ENCODE measurements around the gene PCDHGB2. TPM values are rescaled to one million over a fixed set of nuclear protein-coding genes. Genes with fewer than 3 reads are reported as not detected.

Gene PCDHGB2
- total and polyA plus RNA-seq, 2 of the 4 experiments (the other 2 are of a cell fraction), result 2.6 to 3.0 TPM

DNA sequence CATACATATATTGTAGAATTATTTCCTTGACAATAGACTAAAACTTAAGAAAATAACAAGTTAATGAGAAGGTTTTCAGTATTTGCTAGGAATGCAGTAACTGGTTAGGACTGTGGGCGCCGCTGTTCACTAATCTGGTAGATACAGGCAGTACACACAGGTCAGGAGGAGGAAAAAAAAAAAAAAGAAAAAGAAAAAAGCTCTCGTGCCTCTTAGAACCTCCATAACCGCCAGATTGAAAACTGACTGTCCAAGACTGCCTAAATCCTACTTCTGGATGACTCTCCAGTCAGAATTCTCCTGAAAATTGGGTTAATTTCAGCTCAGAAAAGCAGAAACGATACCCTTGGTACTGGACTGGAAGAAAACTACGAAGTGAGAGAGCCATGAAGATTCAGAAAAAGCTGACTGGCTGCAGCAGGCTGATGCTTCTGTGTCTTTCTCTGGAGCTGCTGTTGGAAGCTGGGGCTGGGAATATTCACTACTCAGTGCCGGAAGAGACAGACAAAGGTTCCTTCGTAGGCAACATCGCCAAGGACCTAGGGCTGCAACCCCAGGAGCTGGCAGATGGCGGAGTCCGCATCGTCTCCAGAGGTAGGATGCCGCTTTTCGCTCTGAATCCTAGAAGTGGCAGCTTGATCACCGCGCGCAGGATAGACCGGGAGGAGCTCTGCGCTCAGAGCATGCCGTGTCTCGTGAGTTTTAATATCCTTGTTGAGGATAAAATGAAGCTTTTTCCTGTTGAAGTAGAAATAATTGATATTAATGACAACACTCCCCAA, 29.3 kb upstream of the PCDHGB2 start, which contains the start of gene PCDHGA1:
PCDHGA1 (plus strand) TSS at position 216 of the 782 bp plus-strand sequence.
- ATAC-seq (ENCODE audit: low read depth), result peak; percentile 49
- no peak within 1 kb of the TSS for H3K4ac ChIP-seq (ENCODE audit: low read depth, low read length)
- H3K4me3 ChIP-seq (ENCODE audit: insufficient read depth, low read depth, low read length), result peak within 1 kb of the TSS; percentile 55
- H2BK20ac ChIP-seq (ENCODE audit: low read depth, low read length), result no peak within 1 kb of the TSS
- H2BK15ac ChIP-seq (ENCODE audit: low read depth, low read length), result no peak within 1 kb of the TSS
- H4K20me1 ChIP-seq (ENCODE audit: insufficient read depth, low read length), result no peaks in the 10 kb centered on the region
- H4K5ac ChIP-seq (ENCODE audit: low read depth, low read length), result peak within 1 kb of the TSS; percentile 67; the same call in 1 of the 2 replicates
- H3K4me1 ChIP-seq (ENCODE audit: control insufficient read depth, insufficient read depth, low read length), result no peaks in the 10 kb centered on the region
- H2BK120ac ChIP-seq (ENCODE audit: low read depth, low read length), result no peak within 1 kb of the TSS
- H3K56ac ChIP-seq (ENCODE audit: extremely low read depth, insufficient read depth, low read length), result no peak within 1 kb of the TSS
- H3K79me1 ChIP-seq (ENCODE audit: low read depth in 1 of 2, low read length in 2 of 2), result no peaks in the 10 kb centered on the region; a peak in 1 of 4 replicates
- no peaks in the 10 kb centered on the region for H3K9me1 ChIP-seq (ENCODE audit: insufficient read depth, low read length)
- no peak within 1 kb of the TSS for H3K27ac ChIP-seq (ENCODE audit: insufficient read depth, low read length)
- no peak within 1 kb of the TSS for H2AK9ac ChIP-seq (replicated peaks; ENCODE audit: low read depth, low read length, poor library complexity)
- peak within 1 kb of the TSS; percentile 88 for H3K4me2 ChIP-seq (ENCODE audit: low read depth, low read length)
- H3K9ac ChIP-seq (ENCODE audit: low read depth, low read length), result peak within 1 kb of the TSS; percentile 45; the same call in 1 of the 2 replicates
- peak within 1 kb of the TSS; percentile 10; the same call in 1 of the 2 replicates for H3K23ac ChIP-seq (ENCODE audit: low read depth, low read length)
- in situ Hi-C loops (cut with MboI; ENCODE audit: low sequenced_read_pairs), result no loop called here
- peak; percentile 75 for DNase-seq
- ChIA-PET POLR2A (ENCODE audit: unreplicated experiment) (no interaction called here), CTCF (interaction anchor here (0.6 to 1.2 kb wide), 7 partner anchors 8 to 233 kb away, joined by 3 to 6 read pairs (median 3); partner anchors contain the start of genes PCDHGA10 and PCDHGA2)
- H3K27me3 ChIP-seq (ENCODE audit: control insufficient read depth, insufficient read depth, low read length), result no peaks in the 10 kb centered on the region
- intact Hi-C loops (cut with micrococcal nuclease), result no loop called here
- H3K14ac ChIP-seq (replicated peaks; ENCODE audit: low read depth, low read length), result peak within 1 kb of the TSS; percentile 43; the same call in 1 of the 2 replicates
- peaks cover 31% of the 10 kb centered on the region for H3K9me3 ChIP-seq (ENCODE audit: control insufficient read depth, insufficient read depth, low read length)
- no peak within 1 kb of the TSS for H2AK5ac ChIP-seq (ENCODE audit: low read depth, low read length)
- peak; percentile 21; the same call in 1 of the 2 replicates for TF ChIP-seq BHLHE40 (IDR thresholded peaks at IDR 0.05; ENCODE audit: low read depth, low read length)
- peak; percentile 45 for TF ChIP-seq RAD21 (IDR thresholded peaks at IDR 0.05; ENCODE audit: low read length)
- TF ChIP-seq MAZ (IDR thresholded peaks at IDR 0.05; ENCODE audit: borderline replicate concordance, low read depth, low read length), result no peak
- TF ChIP-seq, protein P1, sequence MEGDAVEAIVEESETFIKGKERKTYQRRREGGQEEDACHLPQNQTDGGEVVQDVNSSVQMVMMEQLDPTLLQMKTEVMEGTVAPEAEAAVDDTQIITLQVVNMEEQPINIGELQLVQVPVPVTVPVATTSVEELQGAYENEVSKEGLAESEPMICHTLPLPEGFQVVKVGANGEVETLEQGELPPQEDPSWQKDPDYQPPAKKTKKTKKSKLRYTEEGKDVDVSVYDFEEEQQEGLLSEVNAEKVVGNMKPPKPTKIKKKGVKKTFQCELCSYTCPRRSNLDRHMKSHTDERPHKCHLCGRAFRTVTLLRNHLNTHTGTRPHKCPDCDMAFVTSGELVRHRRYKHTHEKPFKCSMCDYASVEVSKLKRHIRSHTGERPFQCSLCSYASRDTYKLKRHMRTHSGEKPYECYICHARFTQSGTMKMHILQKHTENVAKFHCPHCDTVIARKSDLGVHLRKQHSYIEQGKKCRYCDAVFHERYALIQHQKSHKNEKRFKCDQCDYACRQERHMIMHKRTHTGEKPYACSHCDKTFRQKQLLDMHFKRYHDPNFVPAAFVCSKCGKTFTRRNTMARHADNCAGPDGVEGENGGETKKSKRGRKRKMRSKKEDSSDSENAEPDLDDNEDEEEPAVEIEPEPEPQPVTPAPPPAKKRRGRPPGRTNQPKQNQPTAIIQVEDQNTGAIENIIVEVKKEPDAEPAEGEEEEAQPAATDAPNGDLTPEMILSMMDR (conservative IDR thresholded peaks at IDR 0.05; ENCODE audit: low read depth, low read length), result peak; percentile 68
- TF ChIP-seq ELK1 (IDR thresholded peaks at IDR 0.05; ENCODE audit: borderline replicate concordance, low read depth, low read length), result no peak
- no peak for TF ChIP-seq NFE2L2 (IDR thresholded peaks at IDR 0.05; ENCODE audit: low read depth, low read length)
- no peak for TF ChIP-seq SMC3 (IDR thresholded peaks at IDR 0.05; ENCODE audit: low read depth, low read length)
- no peak for TF ChIP-seq POLR2A (IDR thresholded peaks at IDR 0.05; ENCODE audit: low read depth, low read length)
- H4K8ac ChIP-seq (ENCODE audit: low read depth in 2 of 2, low read length in 2 of 2), result 0 out of 4 replicates have a peak within 1 kb of the TSS, but pooled peaks of 1 of the 2 experiments have one; percentile 31
- H3K18ac ChIP-seq (ENCODE audit: low read depth, low read length), result 0 out of 2 replicates have a peak within 1 kb of the TSS, but pooled peaks have one; percentile 57
- H2BK5ac ChIP-seq (ENCODE audit: low read depth, low read length, poor library complexity, severe bottlenecking), result peak within 1 kb of the TSS; percentile 60
- 7% methylated on average over 5 of the region's 21 CpGs; no CpG with 5 or more reads in 1 of the 2 experiments for WGBS, 2 experiments (ENCODE audit: extremely low coverage in 2 of 2, insufficient read length in 1 of 2)
- peak within 1 kb of the TSS; percentile 85 for H2AFZ ChIP-seq (replicated peaks; ENCODE audit: low read length, poor library complexity)
- peaks cover 2% of the 10 kb centered on the region for H3K36me3 ChIP-seq (ENCODE audit: control insufficient read depth, insufficient read depth, low read length)
- no TSS peak for BruUV-seq (replicated peaks)
- dilution Hi-C loops (cut with HindIII; ENCODE audit: low sequenced_read_pairs, unreplicated experiment), result no loop called here
- H4K91ac ChIP-seq (ENCODE audit: insufficient read depth, low read depth, low read length), result no peak within 1 kb of the TSS

Measured in IMR-90 (cell line).